Activated effector memory CD4-positive, alpha-beta T cell treated with Interleukin-2 at 50 U/mL for 16 hours (primary cell): ENCODE measurements around the gene CCDC187.
"Not testable (repeated sequence)": the region's sequence is repeated elsewhere in the genome, so short reads cannot be mapped to it uniquely, and the experiment has no call there.

Source experiments
- DNase-seq: peaks from one replicate; pipeline ENCODE4 v3.0.0-alpha.2; 2020

CCDC187 gene

DNA sequence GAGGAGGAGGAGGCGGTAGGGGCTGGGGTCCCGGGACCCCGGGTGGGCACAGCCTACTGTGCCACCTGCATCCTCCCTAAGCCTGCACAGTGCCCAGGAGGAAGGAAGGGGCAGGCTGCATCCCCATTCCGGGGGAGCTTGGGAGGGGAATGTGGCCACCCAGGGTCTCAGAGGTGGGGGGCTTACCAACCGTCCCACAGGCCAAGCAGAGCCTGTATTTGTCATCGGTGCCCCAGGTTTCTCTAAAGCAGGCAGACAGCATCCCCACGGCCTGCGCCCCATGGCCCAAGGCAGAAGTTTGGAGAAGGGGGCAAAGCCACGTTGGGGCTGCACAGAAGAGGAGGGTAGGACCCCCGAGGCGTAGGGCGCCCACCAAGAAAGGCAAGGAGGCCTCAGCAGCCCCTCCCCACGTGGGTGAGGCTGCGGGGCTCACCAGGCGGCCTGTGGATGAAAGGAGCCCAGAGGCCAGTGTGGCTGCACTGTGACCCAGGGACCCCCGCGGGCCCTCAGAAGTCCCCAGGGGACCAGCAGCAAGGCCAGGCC, 22.9 kb upstream of the CCDC187 start:
- DNase-seq: no peak

DNA sequence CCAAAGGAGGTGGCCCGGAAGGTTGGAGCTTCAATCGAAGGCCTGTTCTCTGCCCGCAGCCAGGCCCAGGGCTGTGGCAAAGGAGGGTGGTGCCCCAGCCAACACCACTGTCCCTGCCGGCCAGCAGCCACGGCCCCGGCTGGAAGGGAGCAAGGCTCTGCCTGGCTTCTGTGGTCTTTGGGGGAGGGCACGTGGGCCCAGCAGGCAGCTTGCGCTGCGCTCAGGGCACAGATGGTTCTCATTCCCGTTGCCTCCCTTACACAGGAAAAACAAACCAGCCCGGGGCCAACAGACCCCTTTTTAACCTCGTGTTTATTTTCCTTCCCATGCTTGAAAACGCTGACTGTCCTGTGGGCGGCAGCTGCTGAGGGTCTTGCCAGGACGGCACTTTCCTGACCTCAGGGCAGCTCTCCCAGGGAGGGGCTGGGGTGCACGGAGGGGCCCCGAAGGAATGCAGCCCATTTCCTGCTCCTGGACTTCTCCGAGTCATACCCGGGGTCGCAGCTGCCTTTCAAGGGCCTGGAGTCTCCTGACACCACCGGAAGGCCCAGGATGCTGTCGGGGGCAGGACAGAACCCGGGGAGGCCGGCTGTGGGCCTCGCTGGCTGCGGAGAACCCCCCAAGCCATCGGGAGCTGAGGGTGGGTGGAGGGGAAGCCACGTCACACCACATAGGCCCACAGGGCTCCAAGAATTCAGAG, 22.3 kb upstream of the CCDC187 start:
- no peak for DNase-seq

DNA sequence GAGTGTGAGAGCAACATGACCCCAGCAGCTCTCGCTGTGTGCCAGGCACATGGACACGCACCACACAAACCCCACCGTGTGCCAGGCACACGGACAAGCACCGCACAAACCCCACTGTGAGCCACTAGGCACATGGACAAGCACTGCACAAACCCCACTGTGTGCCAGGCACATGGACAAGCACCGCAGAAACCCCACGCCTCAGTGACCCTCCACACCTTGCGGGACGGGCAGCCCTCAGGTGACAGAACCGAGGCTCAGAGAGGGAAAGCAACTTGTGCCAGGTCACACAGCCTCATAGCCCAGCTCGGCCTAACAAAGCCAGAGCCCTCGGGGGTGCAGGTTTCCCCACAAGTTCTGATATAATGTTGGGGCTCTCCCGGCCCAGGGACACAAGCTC, 21.5 kb upstream of the CCDC187 start:
- DNase-seq: no peak

DNA sequence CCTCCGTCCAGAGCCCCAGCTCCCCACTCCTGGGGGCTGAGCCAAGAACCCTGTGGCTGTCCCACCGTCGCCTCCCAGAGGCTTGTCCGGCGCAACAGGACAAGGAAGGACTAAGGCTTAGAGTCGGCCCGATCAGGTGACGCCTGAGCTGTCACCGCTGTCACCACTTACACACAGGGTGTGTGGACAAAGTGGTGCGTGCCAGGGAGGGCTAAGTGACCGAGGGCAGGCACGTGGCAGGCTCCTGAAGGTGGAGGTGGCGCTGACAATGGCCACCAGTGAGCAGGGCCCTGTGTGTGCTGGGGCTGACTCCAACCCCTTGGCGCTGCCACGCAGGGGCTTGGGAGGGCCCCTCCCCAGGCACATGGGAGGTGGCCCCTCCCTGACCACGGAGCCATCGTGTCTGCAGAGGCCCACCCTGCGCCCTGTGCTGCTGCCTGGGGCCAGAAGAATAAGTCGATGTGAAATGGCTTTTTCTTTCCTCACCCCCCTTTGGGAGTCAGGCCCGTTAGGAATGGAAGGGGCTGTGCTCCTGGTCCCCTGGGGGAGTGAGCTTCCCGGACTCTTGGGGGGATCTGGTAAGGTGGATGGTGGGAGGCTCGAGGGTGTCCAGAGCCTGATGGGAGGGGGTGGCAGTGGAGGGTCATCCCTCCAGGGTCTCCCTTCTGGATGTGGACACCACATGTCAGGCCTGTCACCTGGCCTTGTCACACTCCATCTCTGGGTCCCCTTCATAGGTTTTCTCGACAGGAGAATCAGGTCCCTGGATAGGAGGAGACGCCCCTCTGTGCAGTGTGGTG, 20.8 kb upstream of the CCDC187 start:
- no peak for DNase-seq

DNA sequence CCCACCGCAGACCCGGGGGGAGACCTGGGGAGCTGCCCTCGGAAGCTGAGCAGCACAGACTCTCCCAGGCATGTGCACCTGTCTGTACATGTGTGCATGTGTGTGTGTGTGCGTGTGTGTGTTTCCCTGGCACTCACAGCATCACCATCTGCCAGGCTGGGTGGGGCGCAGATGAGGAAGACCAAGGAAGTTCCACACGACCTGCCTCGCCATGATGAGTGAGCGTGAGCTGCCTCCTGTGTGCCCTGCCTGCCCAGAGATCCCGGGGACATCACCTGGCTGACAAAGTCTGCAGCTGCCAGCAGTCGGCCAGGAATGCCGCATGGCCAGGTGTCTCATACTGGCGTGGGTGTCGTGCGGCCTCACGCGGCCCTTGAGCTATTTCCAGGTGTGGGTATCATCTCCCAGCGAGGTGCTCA, 19.5 kb upstream of the CCDC187 start:
- no peak for DNase-seq

DNA sequence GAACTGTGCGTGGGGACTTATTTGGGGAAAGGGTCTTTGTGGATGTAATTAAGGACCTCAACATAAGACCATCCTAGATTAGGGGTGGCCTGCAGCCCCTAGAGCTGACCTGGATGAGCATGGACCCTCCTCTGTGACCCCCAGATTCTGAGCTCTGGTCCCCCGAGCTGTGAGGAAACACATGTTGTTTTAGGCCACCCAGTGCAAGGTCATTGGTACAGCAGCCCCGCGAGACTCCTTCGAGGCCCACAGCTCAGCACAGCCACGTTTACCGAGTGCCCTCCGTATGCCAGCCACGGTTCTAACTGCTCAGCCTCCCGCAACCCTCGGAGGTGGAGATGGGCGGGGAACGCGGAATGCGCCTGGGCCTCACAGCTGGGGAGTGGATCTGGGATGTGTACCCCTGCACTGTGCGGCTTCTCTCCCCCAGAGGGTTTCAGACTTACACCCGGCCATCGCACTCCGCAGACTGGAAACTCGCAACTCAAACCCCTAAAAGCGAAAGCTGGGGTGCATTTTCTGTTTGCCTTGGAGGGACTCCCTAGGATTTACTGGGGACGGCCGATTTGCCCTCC, 18.9 kb upstream of the CCDC187 start:
- no peak for DNase-seq

DNA sequence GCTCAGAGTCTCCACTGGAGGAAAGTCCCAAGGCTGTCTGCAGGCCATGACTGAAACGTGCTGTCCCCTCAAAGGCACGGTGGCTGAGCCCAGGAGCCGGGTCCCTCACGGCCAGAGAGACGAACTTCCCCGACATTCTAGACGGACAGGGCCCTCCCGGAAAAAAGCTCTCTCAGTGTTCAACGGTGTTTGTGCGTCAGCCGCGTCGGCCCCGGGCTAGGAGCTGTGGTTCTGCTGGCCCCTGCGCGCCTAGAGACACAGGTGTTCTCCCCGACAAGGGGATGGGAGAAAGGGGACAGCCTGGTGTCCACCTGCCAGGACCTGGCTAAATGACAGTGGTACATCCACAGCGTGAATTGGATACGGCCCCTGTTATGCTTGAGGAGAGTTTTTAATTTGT, 17.7 kb upstream of the CCDC187 start:
- no peak for DNase-seq

DNA sequence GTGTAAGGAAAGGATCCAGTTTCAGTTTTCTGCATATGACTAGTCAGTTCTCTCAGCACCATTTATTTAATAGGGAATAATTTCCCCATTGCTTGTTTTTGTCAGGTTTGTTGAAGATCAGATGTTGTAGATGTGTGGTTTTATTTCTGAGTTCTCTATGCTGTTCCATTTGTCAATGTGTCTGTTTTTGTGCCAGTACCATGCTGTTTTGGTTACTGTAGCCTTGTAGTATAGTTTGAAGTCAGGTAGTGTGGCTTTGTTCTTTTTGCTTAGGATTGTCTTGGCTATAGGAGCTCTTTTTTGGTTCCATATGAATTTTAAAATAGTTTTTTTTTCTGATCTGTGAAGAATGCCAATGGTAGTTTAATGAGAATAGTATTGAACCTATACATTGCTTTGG, 17.1 kb upstream of the CCDC187 start:
- not testable (repeated sequence) for DNase-seq

DNA sequence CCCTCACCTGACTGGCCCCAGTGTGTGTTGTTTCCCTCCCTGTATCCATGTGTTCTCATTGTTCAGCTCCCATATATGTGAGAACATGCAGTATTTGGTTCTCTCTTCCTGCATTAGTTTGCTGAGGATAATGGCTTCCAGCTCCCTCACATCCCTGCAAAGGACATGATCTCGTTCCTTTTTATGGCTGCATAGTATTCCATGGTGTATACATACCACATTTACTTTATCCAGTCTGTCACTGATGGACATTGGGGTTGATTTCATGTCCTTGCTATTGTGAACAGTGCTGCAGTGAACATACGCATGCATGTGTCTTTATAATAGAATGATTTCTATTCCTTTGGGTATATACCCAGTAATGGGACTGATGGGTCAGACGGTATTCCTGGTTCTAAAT, 16.1 kb upstream of the CCDC187 start:
- not testable (repeated sequence) for DNase-seq

DNA sequence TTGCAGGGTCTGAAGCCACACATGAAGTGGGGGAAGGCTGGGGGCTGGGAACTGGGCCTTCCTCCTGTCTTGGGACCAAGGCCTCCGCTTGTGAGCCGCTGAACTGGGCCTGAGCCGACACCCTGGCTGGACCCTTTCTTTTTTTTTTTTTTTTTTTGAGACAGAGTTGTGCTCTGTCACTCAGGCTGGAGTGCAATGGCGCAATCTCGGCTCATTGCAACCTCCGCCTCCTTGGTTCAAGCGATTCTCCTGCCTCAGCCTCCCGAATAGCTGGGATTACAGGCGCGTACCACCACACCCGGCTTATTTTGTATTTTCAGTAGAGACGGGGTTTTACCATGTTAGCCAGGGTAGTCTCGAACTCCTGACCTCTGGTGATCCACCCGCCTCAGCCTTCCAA, 15.3 kb upstream of the CCDC187 start:
- not testable (repeated sequence) for DNase-seq

DNA sequence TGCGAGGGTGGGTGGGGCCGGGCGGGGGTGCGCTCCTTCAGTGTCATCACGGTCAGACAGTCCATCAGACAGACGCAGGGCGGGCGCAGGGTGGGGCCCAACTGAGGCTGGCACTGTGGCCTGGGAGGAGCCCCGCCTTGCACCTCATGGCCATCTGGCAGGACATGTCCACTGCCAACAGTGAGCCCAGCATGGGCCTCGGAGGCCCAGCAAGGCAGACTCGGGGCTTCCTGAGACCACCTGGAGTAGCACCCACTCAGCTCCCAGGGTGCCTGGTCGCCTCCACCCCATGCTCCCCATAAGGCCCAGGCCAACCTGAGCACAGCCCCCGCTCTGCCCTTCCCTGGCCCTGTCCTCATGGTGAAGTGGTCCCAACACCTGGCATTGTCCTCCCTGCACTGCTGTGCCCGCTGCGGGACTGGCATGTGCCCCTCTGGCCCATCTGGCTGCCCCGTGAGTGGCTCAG, 14.9 kb upstream of the CCDC187 start:
- DNase-seq: no peak

DNA sequence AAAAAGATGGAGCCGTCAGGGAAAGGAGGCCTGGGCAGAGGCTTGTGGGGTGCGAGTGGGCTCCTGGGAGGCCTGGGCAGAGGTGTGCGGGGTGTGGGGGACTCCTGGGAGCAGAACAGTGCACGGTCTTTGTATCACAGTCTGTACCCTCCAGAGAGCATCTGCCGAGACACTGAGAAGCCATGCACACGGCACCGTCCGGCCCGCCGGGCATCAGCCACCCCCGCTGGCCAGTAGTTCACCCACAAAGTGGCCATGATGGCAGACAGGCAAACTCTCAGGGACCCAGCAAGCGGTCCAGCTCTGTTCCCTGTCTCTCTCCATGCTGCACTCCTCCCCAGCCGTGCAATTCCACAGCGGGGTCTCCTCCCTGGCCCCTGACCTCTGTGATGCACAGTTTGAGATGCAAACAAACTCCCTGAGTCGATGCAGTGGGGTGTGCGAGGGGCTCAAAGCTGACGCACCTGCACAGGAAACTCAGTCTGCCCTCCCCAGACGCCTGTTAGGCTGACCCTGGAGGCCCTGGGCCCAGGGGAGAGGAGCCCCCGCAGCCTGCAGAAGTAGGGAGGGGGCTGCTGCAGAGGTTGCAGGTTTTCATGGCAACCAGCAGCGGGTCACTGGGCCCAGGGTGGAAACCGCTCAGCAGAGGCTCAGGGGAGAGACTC, 14.3 kb upstream of the CCDC187 start:
- no peak for DNase-seq

DNA sequence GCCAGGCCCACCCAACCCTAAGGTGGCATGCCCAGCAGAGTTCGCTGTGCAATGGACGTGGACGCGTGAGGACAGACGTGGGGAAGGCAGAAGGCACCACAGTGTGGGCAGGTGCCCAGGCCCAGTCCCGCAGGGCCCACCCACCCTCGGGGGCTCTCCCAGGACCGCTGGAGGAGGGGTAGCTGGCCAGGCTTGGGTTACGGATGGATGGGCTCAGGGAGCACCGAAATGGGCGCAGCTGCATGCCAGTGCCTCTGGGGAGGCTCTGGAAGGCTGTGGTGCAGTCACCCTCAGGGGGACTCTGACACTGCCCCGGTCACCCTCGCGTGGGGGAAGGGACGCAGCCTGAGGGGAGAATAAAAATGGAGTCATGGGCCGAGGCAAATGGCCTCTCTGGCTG, 13.8 kb upstream of the CCDC187 start:
- no peak for DNase-seq

DNA sequence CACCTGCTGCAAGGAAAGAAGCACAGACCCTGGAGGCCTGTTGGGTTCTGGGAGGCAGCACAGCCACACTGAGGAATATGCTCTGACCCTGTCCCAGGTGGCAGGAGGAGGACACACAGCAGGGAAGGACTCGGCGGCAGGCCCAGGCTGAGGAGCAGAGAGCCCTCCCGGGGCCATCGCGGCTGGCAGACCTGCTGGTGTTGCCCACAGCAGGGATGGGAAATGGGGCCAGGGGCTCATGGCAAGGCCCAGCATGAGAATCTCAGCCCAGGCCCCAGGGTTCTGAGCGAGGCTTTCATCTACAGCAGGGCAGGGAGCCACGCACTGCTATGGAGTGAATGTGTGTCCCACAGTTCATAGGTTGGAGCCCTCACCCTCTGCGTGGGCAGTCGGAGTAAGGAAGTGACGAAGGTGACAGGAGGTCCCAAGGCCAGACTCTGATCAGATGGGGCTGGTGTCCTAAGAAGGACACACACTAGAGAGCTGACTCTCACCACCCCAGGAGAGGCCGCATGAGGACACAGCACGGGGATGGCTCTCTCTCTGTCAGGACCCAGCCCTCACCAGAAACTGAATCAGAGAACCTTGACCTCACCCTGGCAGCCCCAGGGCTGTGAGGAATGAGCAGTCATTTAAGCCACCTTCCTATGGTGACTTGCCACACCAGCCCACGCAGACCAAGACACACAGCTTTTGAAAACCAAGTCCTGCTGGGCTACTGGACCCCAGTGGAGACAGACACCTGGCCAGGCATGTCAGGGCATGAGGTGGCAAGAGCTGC, 13.2 kb upstream of the CCDC187 start:
- no peak for DNase-seq

DNA sequence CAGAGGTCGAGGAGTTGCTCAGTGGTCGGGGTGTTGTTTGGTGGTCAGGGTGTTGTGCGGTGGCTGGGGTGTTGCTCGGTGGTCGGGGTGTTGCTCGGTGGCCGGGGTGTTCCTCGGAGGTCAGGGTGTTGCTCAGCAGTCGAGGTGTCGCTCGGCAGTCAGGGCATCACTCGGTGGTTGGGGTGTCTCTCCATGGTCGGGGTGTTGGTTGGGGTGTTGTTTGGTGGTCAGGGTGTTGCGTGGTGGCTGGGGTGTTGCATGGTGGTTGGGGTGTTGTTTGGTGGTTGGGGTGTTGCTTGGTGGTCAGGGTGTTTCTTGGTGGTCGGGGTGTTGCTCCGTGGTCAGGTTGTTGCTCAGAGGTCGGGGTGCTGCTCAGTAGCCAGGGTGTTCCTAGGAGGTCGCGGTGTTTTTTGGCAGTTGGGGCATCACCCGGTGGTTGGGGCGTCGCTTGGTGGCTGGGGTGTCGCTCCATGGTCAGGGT, 12.4 kb upstream of the CCDC187 start:
- DNase-seq: no peak

DNA sequence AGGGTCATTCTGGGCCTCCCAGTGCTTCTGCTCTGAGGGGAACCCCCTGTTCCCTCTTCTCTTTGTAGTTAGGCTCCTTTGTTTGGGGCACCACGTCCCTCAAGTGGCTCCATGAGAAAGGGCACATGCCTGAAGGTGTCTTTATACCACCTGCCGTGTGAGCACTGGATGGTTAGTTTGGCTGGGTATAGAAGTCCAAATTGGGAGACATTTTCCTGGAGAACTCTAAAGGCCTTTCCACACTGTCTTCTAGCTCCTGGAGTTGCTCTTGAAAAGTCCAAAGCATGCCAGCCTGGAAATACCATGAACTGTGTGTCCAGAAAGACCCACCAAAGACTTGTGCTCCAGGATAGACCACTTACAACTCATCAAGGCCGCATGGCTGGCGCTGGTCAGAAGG, 11.1 kb upstream of the CCDC187 start:
- DNase-seq: no peak

DNA sequence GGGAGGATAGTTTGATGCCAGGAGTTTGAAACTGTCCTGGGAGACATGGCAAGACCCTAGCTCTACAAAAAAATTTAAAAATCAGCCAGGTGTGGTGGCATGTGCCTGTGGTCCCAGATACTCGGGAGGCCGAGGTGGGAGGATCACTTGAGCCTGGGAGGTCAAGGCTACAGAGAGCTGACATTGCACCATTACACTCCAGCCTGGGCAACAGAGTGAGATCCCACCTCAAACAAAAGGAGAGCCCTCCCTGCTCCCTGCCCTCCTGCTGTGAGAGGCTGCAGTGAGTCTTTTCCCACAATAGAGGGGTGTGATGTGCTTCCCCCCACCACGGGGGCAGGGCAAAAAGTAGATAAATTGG, 10.1 kb upstream of the CCDC187 start:
- DNase-seq: no peak

DNA sequence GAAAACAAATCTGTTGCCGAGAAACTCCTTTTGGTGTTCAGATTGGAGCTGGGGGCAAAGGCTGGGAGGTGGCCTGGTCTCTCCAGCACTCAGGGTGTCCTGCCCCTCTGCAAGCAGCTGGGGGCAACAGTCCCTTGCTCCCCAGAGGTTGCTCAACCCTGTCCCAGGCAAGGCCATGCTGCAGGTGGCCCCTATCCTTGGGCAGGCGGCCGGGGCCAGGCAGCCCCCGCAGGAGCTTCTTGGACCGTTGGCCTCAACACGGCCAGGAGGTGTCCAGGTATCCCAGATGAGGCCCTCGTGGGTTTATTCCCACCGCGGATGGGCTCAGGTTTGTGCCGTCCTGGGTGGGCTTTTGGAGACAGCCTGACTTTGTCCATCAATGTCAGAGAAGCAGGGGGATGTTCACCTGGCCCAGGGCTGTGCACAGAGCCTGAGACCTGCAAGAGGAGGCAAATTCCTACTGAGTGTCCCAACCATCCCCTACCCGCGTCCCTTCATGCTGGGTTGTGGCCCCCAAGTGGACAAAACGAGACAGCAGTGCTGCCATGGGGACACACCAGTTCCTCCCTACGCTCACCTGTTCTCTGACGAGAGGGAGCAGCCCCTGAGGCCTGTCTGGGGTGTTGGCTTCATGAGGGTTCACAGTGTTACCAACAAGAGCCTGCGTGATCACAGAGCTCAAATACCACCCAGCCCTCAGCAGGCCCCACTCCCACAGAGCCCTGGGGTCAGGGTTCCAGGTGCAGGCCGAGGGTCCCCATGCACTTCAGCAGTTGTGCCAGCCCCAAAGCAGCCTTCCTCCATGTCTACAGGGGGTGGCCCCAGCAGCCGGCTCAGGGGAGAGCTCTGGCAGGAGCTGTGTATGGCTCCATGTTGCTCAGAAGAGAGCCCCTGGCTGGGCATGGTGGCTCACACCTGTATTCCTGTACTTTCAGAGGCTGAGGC, 9.5 kb upstream of the CCDC187 start:
- no peak for DNase-seq

DNA sequence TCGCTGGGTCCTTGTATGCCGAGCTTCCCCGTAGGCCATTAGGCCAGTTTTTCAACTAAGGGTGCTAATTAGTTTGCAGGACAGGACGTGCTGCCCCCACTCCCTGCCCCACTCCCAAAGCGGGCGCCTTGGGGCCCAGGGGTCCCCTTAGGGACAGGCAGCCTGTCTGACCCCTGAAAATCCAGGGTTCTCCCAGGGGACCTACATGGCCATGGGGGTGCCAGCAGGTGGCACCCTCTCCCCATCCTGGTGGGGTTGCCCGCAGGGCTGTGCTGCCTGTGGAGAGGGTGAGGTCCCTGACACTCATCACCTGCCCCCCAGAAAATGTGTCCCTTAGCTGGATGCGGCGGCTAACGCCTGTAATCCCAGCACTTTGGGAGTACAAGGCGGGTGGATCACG, 8.5 kb upstream of the CCDC187 start:
- DNase-seq: peak; percentile 17

DNA sequence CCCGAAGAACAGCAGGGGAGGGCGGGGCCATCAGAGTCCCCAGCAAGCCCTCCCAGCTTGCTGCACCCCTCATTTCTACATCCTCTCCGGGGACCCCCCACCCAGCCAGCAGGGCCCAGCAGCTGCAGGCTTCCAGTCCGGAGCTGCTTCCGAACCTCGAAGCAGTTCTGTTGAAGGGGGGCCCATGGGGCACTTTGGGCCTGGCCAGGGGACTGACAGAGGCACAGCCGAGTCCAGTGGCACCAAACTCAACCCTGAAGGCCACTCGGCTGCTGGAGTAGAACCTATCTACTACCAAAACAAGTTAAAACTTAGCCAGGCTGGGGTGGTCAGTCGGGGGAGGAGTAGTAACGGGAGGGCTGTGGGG, 8.1 kb upstream of the CCDC187 start:
- DNase-seq: no peak
